LHCN-M2 (cell line): Measurements from ENCODE around the gene RNH1. TPM values are rescaled to one million over a fixed set of nuclear protein-coding genes. Genes with fewer than 3 reads are reported as not detected.

Source experiments
- total RNA-seq: library from RNA; depleted of rRNA; stranded (reverse); fragments of >200 nt; gene quantifications from 2 replicates; pipeline ENCODE4 v1.2.3, GENCODE V29; 2014; rRNA removed

The RNH1 gene
- total RNA-seq, 1 experiment from 2014 or later, result 287 TPM

Other genes starting within 250 kb of the RNH1 start
- not detected in 2 replicates for gene NLRP6, start 228.8 kb downstream of the RNH1 start, total RNA-seq
- 5.2 and 7.6 TPM in 2 replicates for gene PGGHG, start 218.1 kb downstream of the RNH1 start, total RNA-seq
- gene IFITM5, start 207.7 kb downstream of the RNH1 start, total RNA-seq, result not detected in 2 replicates
- 15.6 and 21.9 TPM in 2 replicates for gene IFITM2, start 199.4 kb downstream of the RNH1 start, total RNA-seq
- 0.32 and 3.2 TPM in 2 replicates for gene IFITM1, start 193.2 kb downstream of the RNH1 start, total RNA-seq
- 43.4 and 63.7 TPM in 2 replicates for gene IFITM3, start 186.4 kb downstream of the RNH1 start, total RNA-seq
- 0.75 and 1.3 TPM in 2 replicates for gene B4GALNT4, start 137.7 kb downstream of the RNH1 start, total RNA-seq
- gene PKP3, start 113.0 kb downstream of the RNH1 start, total RNA-seq, result 3.7 and 4.7 TPM in 2 replicates
- 5.5 and 5.8 TPM in 2 replicates for gene SIGIRR, start 92.2 kb downstream of the RNH1 start, total RNA-seq
- not detected in 2 replicates for gene ANO9, start 65.2 kb downstream of the RNH1 start, total RNA-seq
- 40.7 and 51.2 TPM in 2 replicates for gene PTDSS2, start 57.0 kb downstream of the RNH1 start, total RNA-seq
- 58.1 and 70.7 TPM in 2 replicates for gene HRAS, start 28.3 kb upstream of the RNH1 start, total RNA-seq
- 0.17 and 0.19 TPM in 2 replicates for gene LRRC56, start 30.3 kb upstream of the RNH1 start, total RNA-seq
- 0.46 and 1.3 TPM in 2 replicates for gene LMNTD2, start 53.5 kb upstream of the RNH1 start, total RNA-seq
- gene RASSF7, start 53.7 kb upstream of the RNH1 start, total RNA-seq, result 6.2 and 8.8 TPM in 2 replicates
- gene PHRF1, start 69.2 kb upstream of the RNH1 start, total RNA-seq, result 35.6 and 36.2 TPM in 2 replicates
- 10.7 and 12.5 TPM in 2 replicates for gene IRF7, start 108.7 kb upstream of the RNH1 start, total RNA-seq
- gene CDHR5, start 117.7 kb upstream of the RNH1 start, total RNA-seq, result not detected in 2 replicates
- gene SCT, start 119.9 kb upstream of the RNH1 start, total RNA-seq, result not detected in 2 replicates
- not detected in 2 replicates for gene DRD4, start 130.0 kb upstream of the RNH1 start, total RNA-seq
- 30.2 and 39.4 TPM in 2 replicates for gene DEAF1, start 188.0 kb upstream of the RNH1 start, total RNA-seq
- 26.2 and 30.3 TPM in 2 replicates for gene TMEM80, start 188.6 kb upstream of the RNH1 start, total RNA-seq
- 10.9 and 16.9 TPM in 2 replicates for gene EPS8L2, start 199.0 kb upstream of the RNH1 start, total RNA-seq
- gene TALDO1, start 240.2 kb upstream of the RNH1 start, total RNA-seq, result 125 and 128 TPM in 2 replicates